GF-D8 (cell line): ENCODE results near the gene CNIH1.

Experiments
- DNase-seq: peaks from one replicate; lab custom pipeline; 2025; lab: John Stamatoyannopoulos, UW

CNIH1 gene

GRCh38 chr14:54440873-54441868 is at the start of gene CNIH1:
CNIH1 (minus strand) TSS chr14:54441374; CDS start chr14:54441327, 47 bp downstream.
- DNase-seq, result peak; percentile 68

- DNase-seq, result peak; percentile 43
Measured at GRCh38 chr14:54490445-54491175, 49.4 kb upstream of the CNIH1 start.

- no peak for DNase-seq
Measured at GRCh38 chr14:54489731-54490444, 48.7 kb upstream of the CNIH1 start.

GRCh38 chr14:54489318-54489683 is 48.1 kb upstream of the CNIH1 start:
- DNase-seq, result no peak

- peak; percentile 73 for DNase-seq
Measured at GRCh38 chr14:54488646-54489317, 47.6 kb upstream of the CNIH1 start, which contains the start of gene GMFB. GMFB (minus strand) TSS chr14:54488980; CDS start chr14:54488927, 53 bp downstream.

- no peak for DNase-seq
Measured at GRCh38 chr14:54488318-54488645, 47.1 kb upstream of the CNIH1 start.

- DNase-seq, result no peak
Measured at GRCh38 chr14:54487771-54488170, 46.6 kb upstream of the CNIH1 start.

- DNase-seq, result no peak
Measured at GRCh38 chr14:54486685-54487084, 45.5 kb upstream of the CNIH1 start.

GRCh38 chr14:54483846-54484245 is 42.7 kb upstream of the CNIH1 start:
- no peak for DNase-seq

GRCh38 chr14:54483073-54483745 is 42.0 kb upstream of the CNIH1 start:
- no peak for DNase-seq

- DNase-seq, result no peak
Measured at GRCh38 chr14:54481695-54482094, 40.5 kb upstream of the CNIH1 start.

GRCh38 chr14:54480830-54481562 is 39.8 kb upstream of the CNIH1 start:
- DNase-seq, result no peak

- DNase-seq, result no peak
Measured at GRCh38 chr14:54478636-54479215, 37.6 kb upstream of the CNIH1 start.

GRCh38 chr14:54475911-54476310 is 34.7 kb upstream of the CNIH1 start:
- DNase-seq, result no peak

- no peak for DNase-seq
Measured at GRCh38 chr14:54475187-54475899, 34.2 kb upstream of the CNIH1 start.

- no peak for DNase-seq
Measured at GRCh38 chr14:54474232-54474793, 33.1 kb upstream of the CNIH1 start.

- DNase-seq, result no peak
Measured at GRCh38 chr14:54472315-54472714, 31.1 kb upstream of the CNIH1 start.

GRCh38 chr14:54471641-54472040 is 30.5 kb upstream of the CNIH1 start:
- DNase-seq, result no peak

- DNase-seq, result no peak
Measured at GRCh38 chr14:54470701-54471100, 29.5 kb upstream of the CNIH1 start.
